Body of pancreas (tissue), 4 donors: ENCODE measurements around the gene PRAMEF15.
"Not testable (repeated sequence)": the region's sequence is repeated elsewhere in the genome, so short reads cannot be mapped to it uniquely, and the experiment has no call there.

Experiments used
- CTCF ChIP-seq, 7 experiments: fragments of 450-650 bp in 4 of 7; fragments of 200-600 bp in 3 of 7; sonication (generic) in 3 of 7; IDR thresholded peaks; one replicate each; pipeline ENCODE4 v1.5.1; 2016 to 2019; ENCODE audit warnings: antibody characterized with exemption in 7 of 7
- POLR2A ChIP-seq, 3 donors: fragments of 450-650 bp; IDR thresholded peaks; one replicate each; pipeline ENCODE4 v1.6.1; 2016; ENCODE audit warnings: antibody characterized with exemption in 3 of 3, mild to moderate bottlenecking in 2 of 3

DNA sequence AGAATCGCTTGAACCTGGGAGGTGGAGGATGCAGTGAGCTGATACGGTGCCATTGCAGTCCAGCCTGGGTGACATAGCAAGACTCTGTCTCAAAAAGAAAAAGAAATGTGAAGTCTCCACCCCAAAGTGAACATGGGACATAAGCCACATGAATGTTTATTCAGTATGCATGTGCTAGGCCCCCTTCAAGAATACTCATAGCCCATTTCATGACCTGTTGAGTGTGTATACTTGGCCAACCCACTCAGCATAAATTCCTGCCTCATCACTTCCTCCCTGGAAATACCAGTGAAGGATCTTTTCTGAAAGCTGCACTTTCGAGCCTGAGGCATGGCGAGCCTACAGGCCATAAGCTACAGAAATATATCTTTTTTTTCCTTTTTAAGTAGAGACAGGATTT, 49.5 kb downstream of the PRAMEF15 start:
- not testable (repeated sequence) for TF ChIP-seq POLR2A, CTCF (IDR thresholded peaks at IDR 0.05)
